A549 (cell line): ENCODE data around the gene ARAP2. TPM values are rescaled to one million over a fixed set of nuclear protein-coding genes. Genes with fewer than 3 reads are reported as not detected.

ENCODE experiments used
- ATAC-seq, 2 experiments: fragments of 200-7000 bp in 1 of 2; fragments of >200 bp in 1 of 2; cut with Nextera tagmentation in 1 of 2; cut with Tn5 transposase in 1 of 2; 3 replicates each; pipeline versions ENCODE4 v1.8.0 to v1.9.1; 2018 to 2020; ENCODE audit warnings: mild to moderate bottlenecking in 1 of 2, moderate library complexity in 1 of 2
- CTCF ChIA-PET: fragments of 300-600 bp; sonication (Branson Sonifier 250); formaldehyde crosslinking; extraction: SDS; loops from one replicate; lab custom pipeline; 2021; ENCODE audit warnings: antibody characterized with exemption, inconsistent platforms; lab: Yijun Ruan, JAX
- POLR2A ChIA-PET: fragments of 350-600 bp; formaldehyde crosslinking; extraction: SDS; loops from one replicate; lab custom pipeline; 2021; ENCODE audit warnings: antibody characterized with exemption, inconsistent platforms; lab: Yijun Ruan, JAX
- DNase-seq, 2 experiments: peaks; one replicate each; pipeline versions ENCODE4 v3.0.0 to v3.0.0-alpha.2; 2011 to 2016; ENCODE audit warnings: low read depth in 1 of 2, low spot score in 1 of 2
- FAIRE-seq: peaks from 2 replicates; lab custom pipeline; 2011; peaks lifted over from hg19 to GRCh38; lab: Jason Lieb, UNC
- H3K27ac ChIP-seq, 2 experiments: fragments of >200 bp; sonication (Bioruptor Twin); formaldehyde crosslinking; 3 replicates each; pipeline ENCODE4 v1.5.1; 2016 to 2017
- H3K4me1 ChIP-seq: fragments of >200 bp; sonication (Bioruptor Twin); formaldehyde crosslinking; 3 replicates; pipeline ENCODE4 v1.6.1; 2016
- H3K4me2 ChIP-seq: fragments of >200 bp; sonication (Bioruptor Twin); formaldehyde crosslinking; 3 replicates; pipeline ENCODE4 v1.6.1; 2016
- H3K4me3 ChIP-seq: fragments of >200 bp; sonication (Bioruptor Twin); formaldehyde crosslinking; 3 replicates; pipeline ENCODE4 v1.5.1; 2016
- H3K9me3 ChIP-seq: fragments of >200 bp; sonication (Bioruptor Twin); formaldehyde crosslinking; 3 replicates; pipeline ENCODE4 v1.6.1; 2016
- BHLHE40 ChIP-seq: IDR thresholded peaks from 2 replicates; pipeline ENCODE4 v1.6.1; 2012; ENCODE audit warnings: low read depth, low read length, inconsistent platforms
- CHD2 ChIP-seq: fragments of 150-350 bp; IDR thresholded peaks from 2 replicates; pipeline ENCODE4 v1.6.1; 2014; ENCODE audit warnings: low read length; ENCODE audit not compliant: partially characterized antibody
- FOXS1 ChIP-seq: fragments of 250-450 bp; sonication (Bioruptor Pico); IDR thresholded peaks from 2 replicates; pipeline ENCODE4 v1.5.0; 2020; ENCODE audit warnings: mild to moderate bottlenecking, moderate library complexity
- HMGXB4 ChIP-seq: fragments of 250-450 bp; sonication (Bioruptor Pico); IDR thresholded peaks from 2 replicates; pipeline ENCODE4 v1.5.0; 2021; ENCODE audit warnings: mild to moderate bottlenecking, moderate library complexity, borderline replicate concordance
- HOXA7 ChIP-seq: fragments of 250-450 bp; sonication (Bioruptor Pico); IDR thresholded peaks from 2 replicates; pipeline ENCODE4 v1.5.0; 2020; ENCODE audit warnings: mild to moderate bottlenecking, moderate library complexity
- HOXB13 ChIP-seq: fragments of 250-450 bp; sonication (Bioruptor Pico); IDR thresholded peaks from 2 replicates; pipeline ENCODE4 v1.5.0; 2020; ENCODE audit warnings: low read depth, mild to moderate bottlenecking, moderate library complexity
- HOXB5 ChIP-seq: fragments of 250-450 bp; sonication (Bioruptor Pico); IDR thresholded peaks from 2 replicates; pipeline ENCODE4 v1.5.0; 2020; ENCODE audit warnings: mild to moderate bottlenecking, moderate library complexity
- MAX ChIP-seq: IDR thresholded peaks from 2 replicates; pipeline ENCODE4 v1.6.1; 2012
- NFE2L2 ChIP-seq: fragments of 150-350 bp; conservative IDR thresholded peaks from 2 replicates; pipeline ENCODE4 v1.6.1; 2014; ENCODE audit warnings: low read length
- PHF8 ChIP-seq: fragments of 200-600 bp; sonication (generic); IDR thresholded peaks from 2 replicates; pipeline ENCODE4 v1.6.1; 2016; ENCODE audit warnings: low read depth, mild to moderate bottlenecking, antibody characterized with exemption, moderate library complexity, borderline replicate concordance
- POLR2AphosphoS2 ChIP-seq: conservative IDR thresholded peaks from 2 replicates; pipeline ENCODE4 v1.6.1; 2012; ENCODE audit warnings: low read length, improper control_type of control experiment, inconsistent platforms
- RARB ChIP-seq: fragments of 250-450 bp; sonication (Bioruptor Pico); IDR thresholded peaks from 2 replicates; pipeline ENCODE4 v1.8.0; 2021; ENCODE audit warnings: mild to moderate bottlenecking, moderate library complexity
- SREBF2 ChIP-seq: fragments of 450-650 bp; IDR thresholded peaks from 2 replicates; pipeline ENCODE4 v1.6.1; 2014; ENCODE audit warnings: mild to moderate bottlenecking, moderate library complexity
- ZC3H11A ChIP-seq: fragments of 450-650 bp; IDR thresholded peaks from 2 replicates; pipeline ENCODE4 v1.6.1; 2014; ENCODE audit warnings: antibody characterized with exemption, mild to moderate bottlenecking
- ZNF302 ChIP-seq: fragments of 250-450 bp; sonication (Bioruptor Pico); IDR thresholded peaks from 2 replicates; pipeline ENCODE4 v1.9.0; 2021; ENCODE audit warnings: inconsistent platforms, mild to moderate bottlenecking, moderate library complexity
- ZSCAN20 ChIP-seq: fragments of 250-450 bp; sonication (Bioruptor Pico); IDR thresholded peaks from 2 replicates; pipeline ENCODE4 v1.8.0; 2022; ENCODE audit warnings: mild to moderate bottlenecking, moderate library complexity
- WGBS: methylation state at CpG from one replicate; pipeline ENCODE4 v1.1.6; 2017; ENCODE audit errors: missing lambda C conversion rate; 5-methylcytosine and 5-hydroxymethylcytosine counted together
- polyA plus RNA-seq, 4 experiments: library from polyadenylated mRNA; depleted of rRNA in 3 of 4; stranded (reverse); fragments of >200 nt; fragmentation: RNase III in 1 of 4; extraction: RNeasy Plus Mini Kit Qiagen cat#74134 plus additional on column Dnase treatment in 1 of 4; gene quantifications; 2 replicates in 3 of 4; 3 replicates in 1 of 4; pipeline ENCODE4 v1.2.3, GENCODE V29; 2011 to 2017
- TF ChIP-seq, protein P1 (sequence below): IDR thresholded peaks from 2 replicates; pipeline ENCODE4 v1.6.1; 2012
- TF ChIP-seq, protein P2 (sequence below): fragments of 200-600 bp; sonication (generic); IDR thresholded peaks from 2 replicates; pipeline ENCODE4 v1.6.1; 2016; ENCODE audit warnings: antibody characterized with exemption, mild to moderate bottlenecking, moderate library complexity
- TF ChIP-seq, protein P3 (sequence below): fragments of >200 bp; sonication (Bioruptor Twin); formaldehyde crosslinking; IDR thresholded peaks from 3 replicates; pipeline ENCODE4 v1.5.1; 2016
- TF ChIP-seq, protein P4 (sequence below): fragments of 450-650 bp; IDR thresholded peaks from 2 replicates; pipeline ENCODE4 v1.6.1; 2014; ENCODE audit warnings: antibody characterized with exemption

The ARAP2 gene
- polyA plus RNA-seq, 2 of the 4 experiments (the other 2 are of a cell fraction): 0.34 to 0.75 TPM

DNA sequence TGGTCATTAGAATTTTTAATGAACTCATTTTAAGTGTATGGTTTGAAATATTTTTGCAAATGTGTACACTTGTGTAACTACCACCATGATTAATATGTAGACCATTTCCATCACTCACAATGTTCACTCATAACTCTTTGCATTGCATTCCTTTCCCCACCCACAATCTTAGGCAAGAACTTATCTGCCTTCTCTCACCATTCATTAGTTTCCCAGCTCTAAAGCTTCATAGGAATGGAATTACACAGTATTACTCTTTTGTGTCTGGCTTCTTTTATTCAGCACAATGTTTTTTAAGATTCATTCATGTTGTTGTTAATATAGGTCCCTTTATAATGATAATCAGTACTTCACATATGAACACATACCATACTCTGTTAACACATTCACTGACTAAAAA, 106.1 kb downstream of the ARAP2 start:
- ATAC-seq: no peak
- Histone ChIP-seq H3K4me2 (no peak overlapping the region), H3K4me3 (no peak overlapping the region), H3K27ac (no peak overlapping the region), H3K9me3 (no peaks in the 10 kb centered on the region), H3K4me1 (no peaks in the 10 kb centered on the region)
- ChIA-PET CTCF (no interaction called here), POLR2A (no interaction called here)
- TF ChIP-seq, protein P1, sequence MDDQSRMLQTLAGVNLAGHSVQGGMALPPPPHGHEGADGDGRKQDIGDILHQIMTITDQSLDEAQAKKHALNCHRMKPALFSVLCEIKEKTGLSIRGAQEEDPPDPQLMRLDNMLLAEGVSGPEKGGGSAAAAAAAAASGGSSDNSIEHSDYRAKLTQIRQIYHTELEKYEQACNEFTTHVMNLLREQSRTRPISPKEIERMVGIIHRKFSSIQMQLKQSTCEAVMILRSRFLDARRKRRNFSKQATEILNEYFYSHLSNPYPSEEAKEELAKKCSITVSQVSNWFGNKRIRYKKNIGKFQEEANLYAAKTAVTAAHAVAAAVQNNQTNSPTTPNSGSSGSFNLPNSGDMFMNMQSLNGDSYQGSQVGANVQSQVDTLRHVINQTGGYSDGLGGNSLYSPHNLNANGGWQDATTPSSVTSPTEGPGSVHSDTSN: no peak
- no peak for TF ChIP-seq POLR2AphosphoS2
- TF ChIP-seq HOXA7 (CRISPR knock-in tag): no peak
- TF ChIP-seq ZC3H11A: no peak
- no peak for TF ChIP-seq HMGXB4 (CRISPR knock-in tag)
- TF ChIP-seq NFE2L2: no peak
- TF ChIP-seq PHF8: no peak
- no peak for TF ChIP-seq RARB (CRISPR knock-in tag)
- no peak for TF ChIP-seq HOXB5 (CRISPR knock-in tag)
- TF ChIP-seq MAX: no peak
- no peak for FAIRE-seq
- DNase-seq: no peak

DNA sequence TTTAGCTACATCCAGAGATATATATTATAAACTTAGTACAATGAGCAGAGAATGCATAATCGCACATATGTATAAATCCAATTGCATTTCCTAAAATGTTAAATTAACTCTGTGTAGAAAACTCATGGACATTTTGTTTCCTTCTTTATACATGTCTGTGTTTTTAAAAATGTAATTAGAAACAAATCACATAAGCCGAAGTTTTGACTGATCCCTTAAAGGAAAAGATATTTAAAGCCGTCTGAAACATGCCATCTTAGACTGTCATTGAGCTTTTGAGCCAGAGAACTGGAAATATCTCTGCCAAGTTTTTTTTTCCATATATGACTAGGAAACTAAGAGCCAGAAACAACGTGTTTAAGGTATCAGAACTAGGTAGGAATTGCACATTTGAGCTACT, 107.0 kb downstream of the ARAP2 start:
- 19% methylated on average over 4 of the region's 4 CpGs for WGBS
- TF ChIP-seq FOXS1: no peak
- TF ChIP-seq, protein P2, sequence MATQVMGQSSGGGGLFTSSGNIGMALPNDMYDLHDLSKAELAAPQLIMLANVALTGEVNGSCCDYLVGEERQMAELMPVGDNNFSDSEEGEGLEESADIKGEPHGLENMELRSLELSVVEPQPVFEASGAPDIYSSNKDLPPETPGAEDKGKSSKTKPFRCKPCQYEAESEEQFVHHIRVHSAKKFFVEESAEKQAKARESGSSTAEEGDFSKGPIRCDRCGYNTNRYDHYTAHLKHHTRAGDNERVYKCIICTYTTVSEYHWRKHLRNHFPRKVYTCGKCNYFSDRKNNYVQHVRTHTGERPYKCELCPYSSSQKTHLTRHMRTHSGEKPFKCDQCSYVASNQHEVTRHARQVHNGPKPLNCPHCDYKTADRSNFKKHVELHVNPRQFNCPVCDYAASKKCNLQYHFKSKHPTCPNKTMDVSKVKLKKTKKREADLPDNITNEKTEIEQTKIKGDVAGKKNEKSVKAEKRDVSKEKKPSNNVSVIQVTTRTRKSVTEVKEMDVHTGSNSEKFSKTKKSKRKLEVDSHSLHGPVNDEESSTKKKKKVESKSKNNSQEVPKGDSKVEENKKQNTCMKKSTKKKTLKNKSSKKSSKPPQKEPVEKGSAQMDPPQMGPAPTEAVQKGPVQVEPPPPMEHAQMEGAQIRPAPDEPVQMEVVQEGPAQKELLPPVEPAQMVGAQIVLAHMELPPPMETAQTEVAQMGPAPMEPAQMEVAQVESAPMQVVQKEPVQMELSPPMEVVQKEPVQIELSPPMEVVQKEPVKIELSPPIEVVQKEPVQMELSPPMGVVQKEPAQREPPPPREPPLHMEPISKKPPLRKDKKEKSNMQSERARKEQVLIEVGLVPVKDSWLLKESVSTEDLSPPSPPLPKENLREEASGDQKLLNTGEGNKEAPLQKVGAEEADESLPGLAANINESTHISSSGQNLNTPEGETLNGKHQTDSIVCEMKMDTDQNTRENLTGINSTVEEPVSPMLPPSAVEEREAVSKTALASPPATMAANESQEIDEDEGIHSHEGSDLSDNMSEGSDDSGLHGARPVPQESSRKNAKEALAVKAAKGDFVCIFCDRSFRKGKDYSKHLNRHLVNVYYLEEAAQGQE: no peak
- TF ChIP-seq, protein P1: no peak
- TF ChIP-seq, protein P3, sequence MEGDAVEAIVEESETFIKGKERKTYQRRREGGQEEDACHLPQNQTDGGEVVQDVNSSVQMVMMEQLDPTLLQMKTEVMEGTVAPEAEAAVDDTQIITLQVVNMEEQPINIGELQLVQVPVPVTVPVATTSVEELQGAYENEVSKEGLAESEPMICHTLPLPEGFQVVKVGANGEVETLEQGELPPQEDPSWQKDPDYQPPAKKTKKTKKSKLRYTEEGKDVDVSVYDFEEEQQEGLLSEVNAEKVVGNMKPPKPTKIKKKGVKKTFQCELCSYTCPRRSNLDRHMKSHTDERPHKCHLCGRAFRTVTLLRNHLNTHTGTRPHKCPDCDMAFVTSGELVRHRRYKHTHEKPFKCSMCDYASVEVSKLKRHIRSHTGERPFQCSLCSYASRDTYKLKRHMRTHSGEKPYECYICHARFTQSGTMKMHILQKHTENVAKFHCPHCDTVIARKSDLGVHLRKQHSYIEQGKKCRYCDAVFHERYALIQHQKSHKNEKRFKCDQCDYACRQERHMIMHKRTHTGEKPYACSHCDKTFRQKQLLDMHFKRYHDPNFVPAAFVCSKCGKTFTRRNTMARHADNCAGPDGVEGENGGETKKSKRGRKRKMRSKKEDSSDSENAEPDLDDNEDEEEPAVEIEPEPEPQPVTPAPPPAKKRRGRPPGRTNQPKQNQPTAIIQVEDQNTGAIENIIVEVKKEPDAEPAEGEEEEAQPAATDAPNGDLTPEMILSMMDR: no peak
- TF ChIP-seq ZNF302: no peak
- no peak for TF ChIP-seq CHD2
- no peak for TF ChIP-seq HOXB13
- no peak for TF ChIP-seq SREBF2
- no peak for TF ChIP-seq ZSCAN20
- no peak for TF ChIP-seq POLR2AphosphoS2
- TF ChIP-seq, protein P4, sequence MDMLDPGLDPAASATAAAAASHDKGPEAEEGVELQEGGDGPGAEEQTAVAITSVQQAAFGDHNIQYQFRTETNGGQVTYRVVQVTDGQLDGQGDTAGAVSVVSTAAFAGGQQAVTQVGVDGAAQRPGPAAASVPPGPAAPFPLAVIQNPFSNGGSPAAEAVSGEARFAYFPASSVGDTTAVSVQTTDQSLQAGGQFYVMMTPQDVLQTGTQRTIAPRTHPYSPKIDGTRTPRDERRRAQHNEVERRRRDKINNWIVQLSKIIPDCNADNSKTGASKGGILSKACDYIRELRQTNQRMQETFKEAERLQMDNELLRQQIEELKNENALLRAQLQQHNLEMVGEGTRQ: no peak
- no peak for TF ChIP-seq HOXB5 (CRISPR knock-in tag)
- no peak for TF ChIP-seq BHLHE40
- ATAC-seq: no peak
- no peaks in the 10 kb centered on the region for H3K4me1 ChIP-seq
- ChIA-PET CTCF (no interaction called here), POLR2A (no interaction called here)
- H3K4me3 ChIP-seq: no peak overlapping the region
- no peaks in the 10 kb centered on the region for H3K9me3 ChIP-seq
- FAIRE-seq: no peak
- no peak for DNase-seq
- no peak overlapping the region for H3K27ac ChIP-seq
- no peak overlapping the region for H3K4me2 ChIP-seq
